PC-9 (cell line): ENCODE measurements around the gene CMTR1.

Experiments used
- EZH2 ChIP-seq: fragments of 200-600 bp; sonication (generic); IDR thresholded peaks from 2 replicates; pipeline ENCODE4 v1.8.0; 2017; ENCODE audit warnings: antibody characterized with exemption, low read depth
- TF ChIP-seq, protein P1 (sequence below): fragments of 200-600 bp; sonication (generic); conservative IDR thresholded peaks from 2 replicates; pipeline ENCODE4 v1.6.1; 2017; ENCODE audit warnings: mixed run types, antibody characterized with exemption, mild to moderate bottlenecking, moderate library complexity

DNA sequence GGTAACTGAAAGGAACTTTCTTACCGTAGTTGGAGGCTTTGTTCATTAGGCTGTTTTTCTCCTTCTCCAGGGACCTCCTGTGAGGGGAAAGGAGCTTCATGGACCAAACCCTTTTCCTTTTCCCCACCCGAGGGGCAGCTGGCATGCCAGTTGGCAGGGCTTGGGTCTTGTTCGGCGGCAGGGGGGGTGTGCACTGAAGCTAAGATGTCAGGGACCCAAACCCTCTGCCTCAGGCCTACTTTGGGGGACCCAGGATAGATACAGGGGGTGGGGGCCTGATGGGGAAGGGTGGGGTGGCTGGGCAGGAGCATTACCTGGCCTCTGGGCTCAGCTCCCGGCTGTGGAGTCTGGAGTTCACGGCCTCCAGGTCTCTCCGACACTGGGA, 51.8 kb downstream of the CMTR1 start:
- TF ChIP-seq, protein P1, sequence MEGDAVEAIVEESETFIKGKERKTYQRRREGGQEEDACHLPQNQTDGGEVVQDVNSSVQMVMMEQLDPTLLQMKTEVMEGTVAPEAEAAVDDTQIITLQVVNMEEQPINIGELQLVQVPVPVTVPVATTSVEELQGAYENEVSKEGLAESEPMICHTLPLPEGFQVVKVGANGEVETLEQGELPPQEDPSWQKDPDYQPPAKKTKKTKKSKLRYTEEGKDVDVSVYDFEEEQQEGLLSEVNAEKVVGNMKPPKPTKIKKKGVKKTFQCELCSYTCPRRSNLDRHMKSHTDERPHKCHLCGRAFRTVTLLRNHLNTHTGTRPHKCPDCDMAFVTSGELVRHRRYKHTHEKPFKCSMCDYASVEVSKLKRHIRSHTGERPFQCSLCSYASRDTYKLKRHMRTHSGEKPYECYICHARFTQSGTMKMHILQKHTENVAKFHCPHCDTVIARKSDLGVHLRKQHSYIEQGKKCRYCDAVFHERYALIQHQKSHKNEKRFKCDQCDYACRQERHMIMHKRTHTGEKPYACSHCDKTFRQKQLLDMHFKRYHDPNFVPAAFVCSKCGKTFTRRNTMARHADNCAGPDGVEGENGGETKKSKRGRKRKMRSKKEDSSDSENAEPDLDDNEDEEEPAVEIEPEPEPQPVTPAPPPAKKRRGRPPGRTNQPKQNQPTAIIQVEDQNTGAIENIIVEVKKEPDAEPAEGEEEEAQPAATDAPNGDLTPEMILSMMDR: no peak
- no peak for TF ChIP-seq EZH2
